Left ventricle myocardium inferior (tissue), 1 donor: ENCODE data around the gene OR51G2. TPM values are rescaled to one million over a fixed set of nuclear protein-coding genes. Genes with fewer than 3 reads are reported as not detected.

Experiments
- DNase-seq: peaks from one replicate; pipeline ENCODE4 v3.0.0-alpha.2; 2020
- H3K27ac ChIP-seq: fragments of 200-600 bp; replicated peaks from 2 replicates; pipeline ENCODE4 v1.8.0; 2021
- H3K27me3 ChIP-seq: fragments of 200-600 bp; 2 replicates; pipeline ENCODE4 v1.8.0; 2021; ENCODE audit warnings: low read depth
- H3K36me3 ChIP-seq: fragments of 200-600 bp; 2 replicates; pipeline ENCODE4 v1.8.0; 2021
- H3K4me1 ChIP-seq: fragments of 200-600 bp; 2 replicates; pipeline ENCODE4 v1.8.0; 2021
- H3K4me3 ChIP-seq: fragments of 200-600 bp; 2 replicates; pipeline ENCODE4 v1.8.0; 2021; ENCODE audit warnings: mild to moderate bottlenecking, moderate library complexity
- H3K9me3 ChIP-seq: fragments of 200-600 bp; replicated peaks from 2 replicates; pipeline ENCODE4 v1.8.0; 2021
- intact Hi-C: fragments of 100-400 bp; cut with micrococcal nuclease; formaldehyde crosslinking; loops from one replicate; pipeline ENCODE4 v1.11.0; 2022
- total RNA-seq: library from RNA; stranded (reverse); fragmentation: NEBNext Ultra II Directional; extraction: Animal tissue kit (Norgen Biotek cat#: 25700); gene quantifications from one replicate; pipeline ENCODE4 v1.2.1, GENCODE V29; 2021
- TF ChIP-seq, protein P1 (sequence below): fragments of 200-600 bp; IDR thresholded peaks from 2 replicates; pipeline ENCODE4 v1.8.0; 2021; ENCODE audit warnings: antibody characterized with exemption, mild to moderate bottlenecking, borderline replicate concordance
- donor health status: DM: no; HTN: yes; CAD: no; lungs with severe emphysema.

OR51G2 gene
- total RNA-seq, 1 donor from 2014 or later, result not detected

DNA sequence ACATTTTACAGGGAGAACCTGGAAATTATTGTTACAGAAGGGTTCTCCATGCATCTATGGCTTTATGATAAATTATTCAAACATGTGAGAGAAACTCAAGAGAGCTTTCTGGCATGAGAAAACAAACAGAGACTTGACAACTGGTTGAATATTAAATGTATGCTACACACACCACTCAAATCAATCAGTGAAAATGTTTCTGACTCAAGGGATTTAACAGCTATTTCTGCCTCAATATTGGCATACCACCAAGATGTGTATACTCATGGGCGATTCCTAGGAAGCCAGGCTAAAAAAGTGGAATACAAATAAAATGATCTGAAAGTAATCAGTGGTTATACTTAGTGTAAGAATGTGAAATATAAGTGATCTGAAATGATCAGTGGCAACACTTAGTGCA, 53.3 kb downstream of the OR51G2 start:
- TF ChIP-seq, protein P1, sequence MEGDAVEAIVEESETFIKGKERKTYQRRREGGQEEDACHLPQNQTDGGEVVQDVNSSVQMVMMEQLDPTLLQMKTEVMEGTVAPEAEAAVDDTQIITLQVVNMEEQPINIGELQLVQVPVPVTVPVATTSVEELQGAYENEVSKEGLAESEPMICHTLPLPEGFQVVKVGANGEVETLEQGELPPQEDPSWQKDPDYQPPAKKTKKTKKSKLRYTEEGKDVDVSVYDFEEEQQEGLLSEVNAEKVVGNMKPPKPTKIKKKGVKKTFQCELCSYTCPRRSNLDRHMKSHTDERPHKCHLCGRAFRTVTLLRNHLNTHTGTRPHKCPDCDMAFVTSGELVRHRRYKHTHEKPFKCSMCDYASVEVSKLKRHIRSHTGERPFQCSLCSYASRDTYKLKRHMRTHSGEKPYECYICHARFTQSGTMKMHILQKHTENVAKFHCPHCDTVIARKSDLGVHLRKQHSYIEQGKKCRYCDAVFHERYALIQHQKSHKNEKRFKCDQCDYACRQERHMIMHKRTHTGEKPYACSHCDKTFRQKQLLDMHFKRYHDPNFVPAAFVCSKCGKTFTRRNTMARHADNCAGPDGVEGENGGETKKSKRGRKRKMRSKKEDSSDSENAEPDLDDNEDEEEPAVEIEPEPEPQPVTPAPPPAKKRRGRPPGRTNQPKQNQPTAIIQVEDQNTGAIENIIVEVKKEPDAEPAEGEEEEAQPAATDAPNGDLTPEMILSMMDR, result no peak
- H3K4me1 ChIP-seq, result peaks cover 7% of the 10 kb centered on the region
- H3K9me3 ChIP-seq, result peaks cover 7% of the 10 kb centered on the region
- intact Hi-C loops, result no loop called here
- H3K4me3 ChIP-seq, result no peak overlapping the region
- no peaks in the 10 kb centered on the region for H3K36me3 ChIP-seq
- DNase-seq, result no peak
- H3K27me3 ChIP-seq, result no peaks in the 10 kb centered on the region
- no peak overlapping the region for H3K27ac ChIP-seq

DNA sequence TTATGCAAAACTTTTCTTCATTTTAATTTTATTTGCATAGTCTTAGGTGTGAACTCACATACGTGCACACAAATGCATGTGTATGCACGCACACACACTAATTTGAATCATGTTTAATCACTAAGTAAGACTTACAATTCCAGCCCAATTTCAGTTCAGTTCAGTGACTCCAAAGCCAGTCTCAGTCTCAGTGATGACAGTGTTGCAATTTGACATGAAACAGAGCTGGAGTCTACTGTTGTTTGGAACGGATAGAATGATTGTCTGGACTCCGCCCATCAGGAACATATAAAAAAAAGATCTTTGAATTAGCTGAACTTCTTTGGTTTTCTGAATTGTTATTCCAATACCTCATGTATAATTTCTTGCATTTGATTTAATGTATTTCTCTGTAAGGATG, 55.3 kb downstream of the OR51G2 start:
- TF ChIP-seq, protein P1, result no peak
- peaks cover 7% of the 10 kb centered on the region for H3K4me1 ChIP-seq
- no peaks in the 10 kb centered on the region for H3K36me3 ChIP-seq
- no peak for DNase-seq
- no peak overlapping the region for H3K4me3 ChIP-seq
- intact Hi-C loops, result loop anchor here (2.0 kb wide), 1 partner anchor 37 kb away; no protein-coding TSS in a partner anchor
- H3K9me3 ChIP-seq, result peaks cover 7% of the 10 kb centered on the region
- no peak overlapping the region for H3K27ac ChIP-seq
- no peaks in the 10 kb centered on the region for H3K27me3 ChIP-seq

Other genes starting within 250 kb of the OR51G2 start
- not detected for gene OR51E2, start 221.5 kb downstream of the OR51G2 start, total RNA-seq
- gene MMP26, start 214.6 kb downstream of the OR51G2 start, total RNA-seq, result not detected
- gene OR51F1, start 149.4 kb downstream of the OR51G2 start, total RNA-seq, result not detected
- gene OR52R1, start 115.0 kb downstream of the OR51G2 start, total RNA-seq, result not detected
- not detected for gene OR51F2, start 98.0 kb downstream of the OR51G2 start, total RNA-seq
- gene OR51S1, start 70.1 kb downstream of the OR51G2 start, total RNA-seq, result not detected
- gene OR51T1, start 37.5 kb downstream of the OR51G2 start, total RNA-seq, result not detected
- gene OR51A7, start 15.6 kb downstream of the OR51G2 start, total RNA-seq, result not detected
- gene OR51G1, start 5.0 kb upstream of the OR51G2 start, total RNA-seq, result not detected
- gene OR51A4, start 28.3 kb upstream of the OR51G2 start, total RNA-seq, result not detected
- gene OR51A2, start 36.4 kb upstream of the OR51G2 start, total RNA-seq, result not detected
- gene OR51L1, start 75.5 kb upstream of the OR51G2 start, total RNA-seq, result not detected
- not detected for gene OR52J3, start 127.2 kb upstream of the OR51G2 start, total RNA-seq
- gene OR52E2, start 140.3 kb upstream of the OR51G2 start, total RNA-seq, result not detected
- not detected for gene OR52E1, start 150.2 kb upstream of the OR51G2 start, total RNA-seq
- not detected for gene OR52A5, start 219.0 kb upstream of the OR51G2 start, total RNA-seq
- gene OR52A1, start 235.4 kb upstream of the OR51G2 start, total RNA-seq, result not detected